GM21390 (cell line): ENCODE measurements around the gene TEAD2.
A peak's percentile ranks its signal among the peaks of the same experiment; 100 is the strongest.

ENCODE experiments used
- ATAC-seq: cut with Tn5 transposase; IDR thresholded peaks from one replicate; pipeline ENCODE4 v1.9.1; 2021; ENCODE audit not compliant: unreplicated experiment

Gene TEAD2

GRCh38 chr19:49348305-49349189 lies 13.7 kb downstream of the TEAD2 start:
- ATAC-seq, result no peak

DNA sequence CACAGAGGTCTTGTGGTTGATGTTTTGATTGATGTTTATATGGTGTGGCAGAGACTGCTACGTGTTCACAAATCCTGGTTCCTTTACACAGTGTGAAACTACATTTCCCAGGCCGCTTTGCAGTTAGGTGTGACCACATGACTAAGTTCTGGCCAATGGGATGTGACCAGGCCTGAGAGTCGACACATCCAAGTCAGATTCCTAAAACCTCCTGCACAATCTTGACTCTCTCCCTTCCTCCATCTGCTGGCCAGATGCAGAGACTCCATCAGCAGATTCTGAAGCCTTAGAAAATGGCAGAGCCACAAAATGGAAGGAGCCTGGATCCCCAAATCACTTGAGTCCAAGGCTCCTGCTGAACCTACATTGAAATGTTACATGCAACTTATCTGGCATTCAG lies 14.4 kb downstream of the TEAD2 start:
- no peak for ATAC-seq

DNA sequence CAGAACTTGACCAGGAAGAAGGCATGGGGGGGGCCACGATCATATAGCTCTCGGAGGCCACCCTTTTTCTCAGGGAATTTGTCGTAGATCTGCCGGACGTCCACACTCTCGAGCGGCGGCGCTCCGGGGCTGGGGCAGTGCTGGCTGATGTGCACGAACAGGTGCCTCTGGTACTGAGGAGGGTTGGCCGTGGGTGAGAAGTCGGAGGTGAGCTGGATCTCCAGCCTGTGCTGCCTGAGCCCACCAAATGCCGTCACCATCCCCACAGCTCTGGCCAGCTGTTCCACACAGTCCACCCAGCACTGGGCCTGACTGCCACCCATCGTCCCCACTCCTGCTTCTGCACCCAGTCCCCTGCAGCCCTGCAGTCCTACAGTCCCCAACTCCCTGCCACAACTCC lies 15.0 kb downstream of the TEAD2 start:
- no peak for ATAC-seq

- no peak for ATAC-seq
These were observed 17.5 kb downstream of the TEAD2 start for GRCh38 chr19:49344505-49345423.

DNA sequence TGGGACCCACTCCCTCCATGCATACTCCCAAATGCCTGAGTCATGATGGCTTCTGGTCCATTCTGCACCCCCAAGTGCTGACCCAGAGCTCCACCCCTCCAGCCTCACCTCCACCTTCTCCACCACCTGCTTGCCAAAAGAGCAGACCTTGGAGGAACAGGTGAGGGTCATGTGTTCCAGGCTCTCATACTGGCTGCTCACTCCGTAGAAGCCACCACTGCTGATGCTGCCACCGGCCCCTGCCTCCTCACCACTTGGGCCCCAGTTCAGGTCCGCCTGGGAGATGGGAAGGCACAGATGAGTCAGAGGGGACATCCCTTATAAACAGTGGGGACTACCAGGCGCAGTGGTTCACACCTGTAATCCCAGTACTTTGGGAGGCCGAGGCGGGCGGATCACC lies 19.1 kb downstream of the TEAD2 start:
- ATAC-seq, result no peak

DNA sequence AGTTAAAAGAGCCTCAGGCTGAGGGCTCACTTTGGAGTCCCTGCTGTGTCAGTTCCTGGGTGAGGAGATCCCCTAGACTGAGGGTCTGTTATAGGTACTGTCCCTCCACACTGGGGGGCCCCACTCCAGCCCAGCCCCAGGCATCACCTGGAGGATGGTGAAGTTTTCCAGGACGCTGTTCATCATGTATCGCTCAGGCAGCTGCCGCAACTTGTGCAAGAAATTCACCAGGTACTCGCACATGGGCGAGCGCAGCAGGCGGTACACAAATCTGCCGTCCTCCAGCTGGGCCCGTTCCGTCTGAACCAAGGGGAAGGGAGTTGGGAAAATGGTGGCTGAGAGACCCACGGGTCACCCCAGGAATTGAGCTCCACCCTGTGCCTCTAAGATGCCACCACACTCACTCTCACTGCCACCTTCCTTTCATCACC lies 19.9 kb downstream of the TEAD2 start:
- ATAC-seq, result no peak

DNA sequence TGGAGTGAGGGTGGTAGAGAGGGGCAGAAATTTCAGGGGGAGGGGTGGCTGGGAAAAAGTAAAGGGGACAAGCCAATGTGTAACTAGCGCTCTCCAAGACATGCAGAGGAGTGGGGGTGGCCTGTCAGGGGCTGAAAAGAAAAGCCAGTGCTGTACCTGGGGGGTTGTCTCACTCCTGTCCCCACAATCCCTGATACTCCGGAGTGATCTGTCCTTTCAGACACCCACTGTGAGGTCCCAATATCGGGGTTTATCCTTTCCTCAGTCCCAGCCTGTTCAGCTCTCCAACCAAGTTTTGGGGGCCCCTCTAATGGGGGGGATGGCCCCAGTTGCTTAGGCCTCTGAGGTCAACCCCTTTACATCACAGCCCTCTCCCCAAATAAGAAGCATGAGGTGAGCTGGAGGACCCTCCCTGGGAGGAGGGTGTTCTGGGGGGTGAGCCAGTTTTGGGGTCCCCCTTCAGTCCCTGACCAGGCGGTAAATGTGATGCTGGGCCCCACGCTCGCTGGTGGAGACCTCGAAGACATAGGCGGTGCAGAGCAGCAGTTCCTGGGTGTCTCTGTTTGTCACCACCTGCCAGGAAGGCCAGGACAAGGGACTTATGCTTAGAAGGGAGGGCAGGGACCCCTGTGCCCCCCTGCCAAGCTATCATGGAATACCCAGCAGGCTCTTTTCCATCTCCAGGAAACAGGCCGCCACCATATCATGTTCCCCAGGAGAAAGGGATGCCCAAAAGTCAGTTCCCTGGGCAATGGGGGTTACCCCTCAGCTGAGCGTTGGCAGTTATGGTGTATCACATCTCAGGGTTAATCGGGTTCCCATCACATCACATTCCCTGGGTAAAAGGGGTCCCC lies 21.1 kb downstream of the TEAD2 start:
- ATAC-seq, result no peak

GRCh38 chr19:49340069-49340864 lies 21.9 kb downstream of the TEAD2 start:
- ATAC-seq, result peak; percentile 48

DNA sequence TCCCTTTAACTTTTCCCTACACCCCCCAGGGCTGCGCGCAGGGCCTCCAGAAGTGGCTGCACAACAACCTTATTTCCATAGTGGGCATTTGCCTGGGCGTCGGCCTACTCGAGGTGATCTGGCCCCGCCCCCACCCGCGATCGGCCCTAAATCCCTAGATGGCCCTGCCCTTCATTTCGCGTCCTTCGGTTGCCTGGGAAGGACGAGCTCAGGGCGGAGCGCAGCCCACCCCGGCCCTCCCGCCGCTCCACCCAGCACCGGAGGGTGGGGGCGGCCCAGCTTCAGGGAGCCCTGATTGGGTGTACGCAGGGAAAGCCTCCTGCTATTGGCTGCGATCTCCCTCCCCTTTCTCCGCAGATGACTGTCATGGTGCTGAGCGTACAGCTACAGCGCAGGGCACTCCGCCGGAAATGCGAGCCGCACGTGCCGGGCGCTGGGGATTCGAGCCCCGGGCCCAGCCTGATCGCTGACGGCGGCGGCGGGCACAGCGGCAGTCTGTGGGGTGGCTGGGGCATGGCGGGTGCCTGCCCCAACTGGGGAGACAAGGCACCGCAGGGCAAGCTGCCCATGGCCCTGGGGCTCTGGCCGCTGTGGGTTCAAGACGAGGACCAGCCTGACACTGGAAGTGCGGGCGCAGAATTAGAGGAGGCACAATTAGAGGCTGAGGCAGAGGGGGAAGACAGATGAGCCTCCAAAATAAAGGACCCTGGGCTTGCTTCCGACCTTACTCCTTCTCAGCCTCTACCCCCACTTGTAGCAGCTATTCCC lies 22.7 kb downstream of the TEAD2 start:
- ATAC-seq, result no peak

DNA sequence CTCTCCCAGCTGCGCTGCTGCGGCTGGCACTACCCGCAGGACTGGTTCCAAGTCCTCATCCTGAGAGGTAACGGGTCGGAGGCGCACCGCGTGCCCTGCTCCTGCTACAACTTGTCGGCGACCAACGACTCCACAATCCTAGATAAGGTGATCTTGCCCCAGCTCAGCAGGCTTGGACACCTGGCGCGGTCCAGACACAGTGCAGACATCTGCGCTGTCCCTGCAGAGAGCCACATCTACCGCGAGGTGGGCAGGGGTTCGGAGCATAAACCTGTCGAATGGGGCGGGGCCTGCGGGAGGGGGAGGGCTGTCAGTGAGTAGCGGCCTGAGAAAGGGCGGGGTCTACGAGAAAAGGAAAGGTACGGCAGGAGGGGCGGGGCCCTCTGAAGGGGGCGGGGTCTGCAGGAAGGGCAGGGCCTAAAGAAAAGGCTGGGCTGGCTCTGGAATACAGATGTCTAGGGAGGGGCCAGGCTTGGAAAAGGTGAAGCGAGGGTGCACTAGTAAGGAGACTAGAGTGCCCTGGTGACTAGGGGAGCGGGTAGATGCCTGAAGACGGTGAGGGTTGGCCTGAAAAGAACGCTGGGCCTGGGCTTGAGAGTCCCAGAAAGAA lies 23.4 kb downstream of the TEAD2 start:
- no peak for ATAC-seq

DNA sequence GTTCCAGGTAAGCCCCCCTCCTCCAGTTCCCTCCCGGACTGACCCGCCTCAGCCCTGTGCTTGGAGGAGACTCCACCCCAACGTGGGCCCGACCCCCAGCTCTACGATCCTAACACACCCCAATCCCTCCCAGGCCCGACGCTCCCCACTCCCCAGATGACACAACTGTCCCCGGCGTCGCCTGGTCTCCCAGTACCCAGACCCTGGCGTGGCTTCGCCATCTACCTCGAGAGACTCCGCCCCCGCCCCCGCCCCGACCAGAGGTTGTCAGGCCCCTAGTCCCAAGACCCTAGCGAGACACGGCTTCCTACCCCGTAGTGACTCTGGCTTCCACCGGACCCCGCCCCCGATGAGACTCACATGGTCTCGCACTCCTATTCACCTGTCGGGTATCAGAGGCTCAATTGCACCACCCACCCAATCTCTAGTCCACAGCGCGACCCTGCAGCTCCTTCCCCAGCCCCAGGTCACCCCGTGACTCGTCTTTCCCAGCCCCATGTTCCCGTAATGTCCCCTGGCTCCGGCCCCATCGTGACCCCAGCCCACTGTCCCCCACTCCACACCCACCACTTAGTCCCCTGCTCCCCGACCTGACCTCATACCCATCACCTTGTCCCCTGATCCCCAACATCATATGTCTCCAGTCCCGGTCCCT lies 24.1 kb downstream of the TEAD2 start:
- no peak for ATAC-seq

- ATAC-seq, result no peak
These were observed 24.8 kb downstream of the TEAD2 start for GRCh38 chr19:49337267-49338022.

GRCh38 chr19:49336482-49337266 lies 25.5 kb downstream of the TEAD2 start:
- ATAC-seq, result no peak

DNA sequence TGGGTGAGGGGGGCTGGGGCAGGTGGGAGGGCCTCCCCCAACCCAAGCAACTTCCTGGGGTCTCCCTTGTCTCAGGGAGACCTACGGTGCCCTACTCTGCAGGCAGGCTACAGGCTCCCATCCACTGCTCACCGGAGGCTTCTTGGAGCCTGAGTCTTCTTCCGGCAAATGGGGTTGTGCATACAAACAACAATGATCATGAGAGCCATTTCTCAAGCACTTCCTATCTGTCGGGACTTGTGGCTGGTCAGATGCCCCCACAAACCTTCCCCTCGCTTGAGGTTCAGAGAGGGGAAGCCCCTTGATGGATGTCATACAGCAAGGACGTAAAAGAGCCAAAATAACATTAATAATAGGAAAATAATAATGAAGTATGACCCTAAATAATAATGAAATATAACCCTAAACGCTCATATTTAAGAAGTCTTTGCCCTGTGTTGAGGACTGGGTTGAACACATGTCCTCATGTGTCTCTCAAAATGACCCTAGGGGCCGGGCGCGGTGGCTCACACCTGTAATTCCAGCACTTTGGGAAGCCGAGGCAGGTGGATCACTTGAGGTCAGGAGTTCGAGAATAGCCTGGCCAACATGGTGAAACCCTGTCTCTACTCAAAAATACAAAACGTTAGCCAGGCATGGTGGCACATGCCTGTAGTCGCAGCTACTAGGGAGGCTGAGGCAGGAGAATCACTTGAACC lies 26.3 kb downstream of the TEAD2 start:
- ATAC-seq, result no peak

DNA sequence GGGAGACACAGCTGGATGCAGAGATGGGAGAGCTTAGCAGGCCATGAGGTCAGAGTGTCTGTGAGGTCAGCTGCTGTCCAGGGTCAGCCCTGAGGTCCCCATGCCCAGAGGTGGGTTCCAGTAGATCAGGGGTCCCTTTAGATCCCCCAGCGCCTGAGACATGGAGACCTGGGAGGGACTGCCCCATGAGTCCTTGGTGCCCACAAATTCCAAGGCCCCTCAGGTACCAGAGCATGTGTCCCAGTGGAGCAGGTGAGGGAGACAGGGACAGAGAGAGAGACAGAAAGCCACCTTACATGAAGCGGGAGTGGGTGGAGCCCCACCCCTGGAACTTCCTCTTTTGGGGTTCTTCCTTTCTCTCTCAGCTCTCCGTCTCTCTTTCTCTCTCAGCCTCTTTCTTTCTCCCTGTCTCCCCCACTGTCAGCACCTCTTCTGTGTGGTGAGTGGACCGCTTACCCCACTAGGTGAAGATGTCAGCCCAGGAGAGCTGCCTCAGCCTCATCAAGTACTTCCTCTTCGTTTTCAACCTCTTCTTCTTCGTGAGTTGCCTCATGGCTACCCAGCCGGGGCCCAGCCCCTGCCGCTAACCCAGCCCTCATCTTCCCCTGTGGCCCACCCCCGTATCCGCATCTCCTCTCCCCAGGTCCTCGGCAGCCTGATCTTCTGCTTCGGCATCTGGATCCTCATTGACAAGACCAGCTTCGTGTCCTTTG lies 27.0 kb downstream of the TEAD2 start, which contains the start of gene CD37:
Gene CD37 (plus strand): TSS at position 336 of the 713 bp plus-strand sequence. CDS start 135 bp downstream, at position 471.
- ATAC-seq, result no peak
